ENCODE measurements around the gene RAB11FIP4.

RAB11FIP4 gene

DNA sequence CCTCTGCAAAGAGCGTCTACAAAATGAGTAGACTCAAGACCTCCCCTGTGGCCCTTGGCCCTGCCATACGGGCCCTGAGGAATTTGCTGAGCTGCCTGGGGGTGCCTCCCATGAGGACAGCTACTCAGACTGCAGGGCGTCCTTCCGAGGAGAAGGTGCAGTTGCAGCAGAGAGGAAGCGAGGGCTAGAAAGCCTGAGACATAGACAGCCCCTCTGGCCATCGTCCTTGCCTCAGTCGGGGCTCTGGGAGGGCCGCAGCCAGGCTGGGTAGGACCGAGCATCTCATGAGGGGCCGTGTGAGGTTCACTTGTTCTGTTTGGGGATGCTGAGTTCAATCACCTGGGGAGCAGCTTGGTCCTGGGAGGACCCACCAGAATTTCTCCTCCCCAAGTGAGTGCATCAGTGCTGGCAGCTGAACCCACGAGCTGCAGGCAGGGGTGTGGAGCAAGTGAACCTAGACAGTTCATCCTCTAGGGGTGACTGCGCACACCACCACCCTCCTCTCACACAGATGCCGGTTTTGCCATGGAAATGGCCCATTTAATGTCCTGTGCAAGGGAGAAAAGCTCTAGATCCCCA lies 20.3 kb downstream of the RAB11FIP4 start:
- no peak for DNase-seq

DNA sequence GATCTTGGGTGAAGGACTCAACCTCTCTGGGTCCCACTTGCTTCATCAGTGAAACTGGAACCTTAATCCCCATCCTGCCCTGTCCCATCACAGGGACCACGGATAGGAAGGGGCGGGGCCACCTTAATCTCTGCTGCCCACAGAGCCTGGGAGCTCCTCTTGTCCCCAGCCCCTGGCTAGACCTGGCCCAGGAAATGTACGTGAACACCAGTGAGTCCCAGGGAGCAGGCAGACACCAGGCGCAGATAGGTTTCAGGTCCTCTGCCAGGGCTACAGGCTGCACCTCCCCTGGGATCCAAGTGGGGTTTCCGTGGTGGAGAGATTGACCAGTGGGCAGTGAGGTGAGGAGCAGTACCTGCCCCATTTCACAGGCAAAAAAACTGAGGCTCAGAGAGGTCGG lies 21.0 kb downstream of the RAB11FIP4 start:
- DNase-seq = no peak

DNA sequence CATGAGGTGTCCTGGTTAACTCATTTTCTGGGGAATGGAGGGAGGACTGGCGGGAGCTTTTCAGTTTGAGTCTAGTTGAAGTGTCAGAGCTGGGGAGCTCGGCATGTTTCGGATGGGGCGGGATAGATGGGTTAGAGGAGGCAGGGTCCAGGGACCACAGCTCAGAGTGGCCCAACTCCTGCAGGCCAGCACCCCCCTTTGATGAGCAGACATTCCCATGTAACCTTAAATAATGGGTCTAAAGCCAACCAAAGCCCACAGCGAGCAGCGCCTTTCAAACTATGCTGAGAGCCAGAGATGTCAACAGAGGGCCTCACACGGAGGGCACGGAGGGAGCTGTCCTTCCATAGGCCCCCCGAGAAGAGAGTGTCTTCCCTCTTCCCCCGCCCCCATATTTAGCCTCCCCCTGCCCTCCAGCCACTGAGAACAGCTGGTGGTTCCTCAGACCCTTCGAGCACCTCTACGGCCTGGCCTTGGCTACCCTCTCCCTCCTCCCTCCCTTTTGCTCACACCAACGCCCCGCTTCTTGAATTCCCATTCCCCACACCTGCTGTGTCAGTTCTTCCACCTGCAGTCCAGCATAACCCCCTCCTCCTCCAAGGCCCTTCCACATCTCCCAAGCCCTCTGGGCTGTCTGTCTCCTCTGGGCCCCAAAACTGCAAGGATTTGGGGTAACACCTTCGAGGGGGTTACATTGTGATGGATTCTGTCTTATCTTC lies 21.8 kb downstream of the RAB11FIP4 start:
- no peak for DNase-seq

DNA sequence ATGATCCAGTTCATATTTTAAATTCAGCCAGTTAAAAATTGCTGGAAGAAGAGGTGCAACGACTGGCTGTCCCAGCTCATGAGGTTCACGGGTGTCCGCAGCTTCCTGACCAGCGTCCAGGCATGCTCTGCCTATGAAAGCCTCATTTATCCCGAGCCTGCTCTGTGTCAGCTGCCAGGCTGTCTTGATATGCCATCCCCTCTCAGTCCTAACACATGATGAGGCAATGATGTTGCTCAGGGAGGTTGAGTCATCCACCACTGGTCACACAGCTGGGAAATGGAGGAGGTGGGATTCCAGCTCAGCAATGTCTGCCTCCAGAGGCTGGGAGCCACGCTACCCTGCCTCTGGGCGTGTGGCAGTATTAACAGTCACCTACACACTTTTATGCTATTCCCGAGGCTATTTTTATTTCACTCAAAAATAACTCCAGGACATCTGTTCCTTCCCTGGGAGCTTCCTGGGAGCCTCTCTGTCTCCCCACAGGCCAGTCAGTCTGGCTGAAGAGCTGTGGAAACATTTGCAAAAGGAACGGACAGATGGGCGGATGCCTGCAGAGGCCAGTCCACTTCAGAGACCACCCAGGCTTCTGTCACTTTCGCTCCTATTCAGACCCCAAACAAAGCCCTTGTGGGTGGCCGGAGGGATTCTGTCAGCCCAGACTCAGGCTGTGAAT lies 22.5 kb downstream of the RAB11FIP4 start:
- DNase-seq = no peak

DNA sequence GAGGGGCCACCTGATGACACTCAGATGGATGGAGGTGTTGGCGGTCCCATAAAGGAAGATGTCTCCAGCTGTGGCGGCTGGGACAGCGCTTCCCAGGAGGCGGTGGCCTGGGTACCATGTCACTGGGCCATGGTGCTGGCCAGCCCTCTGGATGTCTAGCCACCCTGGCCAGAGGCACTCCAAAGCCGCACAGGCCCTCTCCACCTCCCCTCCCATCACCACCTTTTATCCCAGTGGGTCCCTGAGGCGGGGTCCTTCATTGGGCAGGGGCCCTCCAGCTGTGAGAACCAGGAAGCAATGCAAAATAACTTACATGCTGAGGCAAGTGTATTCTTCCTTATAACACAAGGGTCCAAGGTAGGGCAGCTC lies 23.1 kb downstream of the RAB11FIP4 start:
- no peak for DNase-seq

DNA sequence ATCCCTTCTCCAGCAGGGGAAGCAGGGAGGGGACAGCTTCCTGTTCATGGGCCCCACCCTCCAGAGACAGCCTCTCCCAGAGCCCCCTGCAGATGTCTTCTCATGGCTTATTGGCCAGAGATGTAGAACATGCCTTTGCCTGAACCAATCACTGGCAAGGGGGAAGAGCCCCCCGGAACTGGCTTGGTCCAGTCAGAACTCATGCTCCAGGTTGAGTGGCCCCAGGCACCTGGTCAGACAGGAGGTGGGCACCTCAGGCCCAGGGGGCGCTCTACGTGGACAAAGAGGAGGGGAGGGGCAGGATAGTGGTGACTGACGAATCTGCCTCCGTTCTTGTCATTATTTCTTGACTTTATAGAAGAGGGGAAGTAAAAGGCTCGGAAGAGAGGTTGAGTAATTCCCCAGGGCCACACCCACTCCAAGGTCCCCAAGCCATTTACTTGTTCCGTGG lies 23.6 kb downstream of the RAB11FIP4 start:
- no peak for DNase-seq

DNA sequence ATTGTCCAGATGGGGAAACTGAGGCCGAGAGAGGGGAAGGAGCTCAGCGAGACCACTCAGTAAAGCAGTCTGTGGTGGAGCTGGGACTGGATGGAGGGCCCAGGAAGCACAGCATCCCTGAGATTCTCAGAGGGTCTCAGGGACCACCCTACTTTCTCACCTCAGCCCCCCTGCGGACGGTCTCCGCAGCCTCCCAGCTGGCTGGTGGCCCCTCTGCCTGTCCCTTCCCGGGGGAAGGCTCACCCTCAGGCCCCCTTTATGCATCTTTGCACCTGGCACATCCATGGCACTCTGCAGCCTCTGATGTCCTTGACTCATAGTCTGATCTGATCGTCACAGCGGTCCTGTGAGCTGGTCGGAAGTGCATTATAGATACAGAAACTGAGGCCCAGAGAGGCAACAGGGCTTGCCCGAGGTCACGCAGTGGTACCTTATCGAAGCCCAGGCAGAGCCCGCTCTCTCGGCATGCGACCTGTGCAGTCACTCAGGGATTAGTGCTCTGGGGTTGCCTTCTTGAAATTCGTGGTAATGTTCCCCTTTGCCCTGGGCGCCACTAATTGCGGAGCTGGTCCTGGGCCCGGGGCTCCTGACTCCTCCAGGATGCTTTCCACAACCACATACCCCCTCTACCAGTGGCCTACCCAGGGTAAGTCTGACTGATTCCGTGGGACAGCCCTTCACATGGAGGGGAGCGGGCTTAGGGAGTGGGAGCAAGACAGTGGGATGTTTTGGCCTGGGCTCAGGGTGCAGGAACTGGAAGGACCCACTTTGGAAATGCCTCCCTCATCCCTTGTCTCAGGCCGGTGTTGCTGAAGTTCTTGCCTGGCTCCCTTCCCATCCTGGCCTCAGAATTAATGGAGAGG lies 24.4 kb downstream of the RAB11FIP4 start:
- no peak for DNase-seq

DNA sequence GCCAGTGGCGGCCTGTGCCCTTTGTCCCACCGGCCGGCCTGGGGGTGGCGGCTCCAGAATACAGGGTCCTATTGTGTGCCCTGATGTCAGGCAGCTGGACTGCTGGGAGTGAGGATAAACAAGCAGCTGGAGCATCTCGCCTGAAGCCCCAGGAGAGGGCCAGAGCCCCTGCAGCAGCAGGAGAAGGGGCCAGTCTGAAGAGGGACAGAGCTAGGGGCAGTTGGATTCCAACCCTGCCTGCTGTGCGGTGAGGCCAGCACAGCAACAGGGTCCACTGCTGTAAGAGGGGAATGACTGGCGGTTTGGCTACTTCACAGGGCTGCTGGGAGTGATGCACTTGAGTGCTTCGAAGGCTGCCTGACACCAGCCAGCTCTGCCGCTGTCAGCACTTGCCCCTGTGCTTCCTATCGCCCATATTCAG lies 25.0 kb downstream of the RAB11FIP4 start:
- DNase-seq = no peak

DNA sequence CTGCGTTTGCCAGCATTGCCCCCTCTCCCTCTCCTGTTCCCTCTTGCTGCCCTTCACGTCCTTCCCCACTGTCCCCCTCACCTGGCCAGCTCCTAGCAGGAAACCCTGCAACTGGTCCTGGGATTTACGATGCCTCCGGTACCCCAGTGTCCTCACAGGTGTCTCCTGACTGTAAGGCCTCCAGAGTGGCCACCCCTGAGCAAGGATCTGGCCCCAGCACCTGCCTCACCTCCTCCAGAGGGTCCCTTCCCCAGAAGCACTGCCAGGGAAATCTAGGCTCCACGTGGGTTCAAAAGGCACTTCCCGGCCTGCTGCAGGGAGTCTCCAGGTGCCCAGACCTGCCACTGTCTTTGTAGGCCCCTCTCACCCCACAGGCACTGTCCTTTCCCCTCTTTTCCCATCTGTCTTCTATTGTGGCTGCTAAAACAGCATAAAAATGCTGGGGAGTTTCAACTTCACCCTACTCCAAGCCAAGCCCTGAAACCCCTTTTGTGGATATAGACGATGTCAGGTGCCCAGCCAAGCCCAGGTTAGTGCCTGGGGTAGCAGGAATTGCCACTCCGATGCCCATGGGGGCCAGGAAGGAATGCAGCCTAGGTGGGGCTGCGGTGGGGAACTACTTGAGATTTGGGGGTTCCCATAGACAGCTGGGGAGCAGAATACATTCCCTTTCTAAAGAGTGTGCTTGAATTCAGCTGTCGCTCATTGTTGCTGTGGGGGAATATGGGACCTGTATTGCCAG lies 25.7 kb downstream of the RAB11FIP4 start:
- DNase-seq = no peak

DNA sequence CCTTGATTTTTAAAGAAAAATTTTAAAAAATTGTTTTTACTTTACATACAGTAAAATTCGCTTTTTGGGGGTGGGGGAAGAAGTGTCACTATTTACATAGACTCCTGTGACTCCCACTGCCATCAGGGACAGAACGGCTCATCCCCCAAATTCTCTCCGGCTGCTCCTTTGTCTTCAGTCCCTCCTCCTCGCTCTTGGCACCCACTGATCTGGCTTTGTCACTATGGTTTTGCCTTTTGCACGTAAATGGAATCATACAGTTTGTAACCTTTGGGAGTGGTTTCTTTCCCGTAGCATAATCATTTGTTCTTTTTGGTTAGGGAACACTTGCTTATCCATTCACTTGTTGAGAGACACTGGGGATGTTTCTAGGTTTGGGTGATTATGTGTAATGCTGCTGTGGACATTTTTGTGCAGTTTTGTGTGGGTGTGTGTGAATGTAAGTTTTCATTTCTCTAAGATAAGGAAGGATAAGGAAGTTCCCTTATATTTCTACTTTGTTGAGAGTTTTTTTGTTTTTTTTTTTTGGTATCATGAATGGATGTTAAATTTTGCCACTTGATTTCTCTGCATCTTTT lies 27.4 kb downstream of the RAB11FIP4 start:
- no peak for DNase-seq

DNA sequence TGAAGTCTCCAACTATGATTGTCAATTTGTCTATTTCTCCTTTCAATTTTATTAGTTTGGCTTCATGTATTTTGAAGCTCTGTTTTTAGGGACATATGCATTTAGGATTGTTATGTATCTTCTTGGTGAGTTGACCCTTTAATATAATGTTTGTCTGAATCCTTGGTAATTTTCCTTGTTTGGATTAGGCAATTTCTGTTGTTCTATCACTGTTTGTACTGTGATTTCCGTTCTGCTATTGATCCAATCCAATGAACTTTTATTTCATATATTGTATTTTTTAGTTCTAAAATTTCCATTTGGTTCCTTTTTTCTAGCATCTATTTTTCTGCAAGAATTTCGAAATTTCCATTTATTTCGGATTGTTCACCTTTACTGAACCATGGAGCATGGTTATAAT lies 31.0 kb downstream of the RAB11FIP4 start:
- no peak for DNase-seq

DNA sequence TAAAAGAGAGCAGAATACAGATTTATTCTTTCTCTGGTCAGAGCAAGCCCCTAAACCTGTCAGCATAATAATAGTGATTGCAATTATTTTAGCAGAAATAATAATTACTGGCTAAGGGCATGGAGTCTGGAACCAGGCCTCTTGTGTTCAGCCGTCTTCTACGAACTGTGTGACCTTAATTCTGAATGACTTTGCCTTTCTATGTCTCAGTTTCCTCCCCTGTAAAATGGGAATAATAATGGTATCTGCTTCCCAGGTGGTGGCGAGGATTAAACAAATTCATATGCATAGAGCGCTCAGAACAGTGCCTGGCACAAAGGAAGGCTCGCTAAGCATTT lies 33.4 kb downstream of the RAB11FIP4 start:
- DNase-seq = no peak

DNA sequence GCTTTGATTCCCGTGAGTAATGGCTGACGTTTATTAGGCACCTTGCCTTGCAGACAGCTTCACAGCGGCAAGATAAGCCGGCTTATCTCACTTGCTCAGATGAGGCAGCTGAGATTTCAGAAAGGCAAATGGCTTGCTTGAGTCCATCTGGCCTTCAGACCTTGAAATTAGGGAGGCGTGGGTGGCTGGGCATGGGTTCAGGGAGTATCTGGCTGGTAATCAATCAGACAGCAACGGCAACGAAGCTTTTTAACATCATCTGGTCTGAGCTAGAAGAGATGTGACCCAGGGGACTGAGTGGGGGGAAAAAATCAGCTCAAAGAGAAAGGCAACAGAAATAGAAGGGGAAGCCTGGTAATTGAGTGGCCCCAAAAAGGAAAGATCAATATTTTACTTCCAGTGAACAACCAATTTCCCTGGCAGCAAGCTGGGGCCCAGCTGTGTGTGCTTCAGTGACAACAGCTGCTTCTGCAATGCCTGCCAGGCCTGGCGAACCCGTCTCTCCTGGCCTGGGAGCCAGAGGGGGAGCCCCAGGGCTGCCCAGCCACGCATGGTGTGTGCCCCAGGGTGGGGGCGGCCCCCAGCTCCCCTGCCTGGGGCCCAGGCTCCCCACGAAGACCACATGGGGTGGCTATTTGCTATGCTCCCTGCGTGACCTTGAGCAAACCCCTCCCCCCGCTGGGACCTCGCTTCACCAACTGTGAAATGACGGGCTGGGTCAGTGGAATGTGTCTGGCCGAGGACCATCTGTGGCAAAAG lies 34.0 kb downstream of the RAB11FIP4 start:
- no peak for DNase-seq

DNA sequence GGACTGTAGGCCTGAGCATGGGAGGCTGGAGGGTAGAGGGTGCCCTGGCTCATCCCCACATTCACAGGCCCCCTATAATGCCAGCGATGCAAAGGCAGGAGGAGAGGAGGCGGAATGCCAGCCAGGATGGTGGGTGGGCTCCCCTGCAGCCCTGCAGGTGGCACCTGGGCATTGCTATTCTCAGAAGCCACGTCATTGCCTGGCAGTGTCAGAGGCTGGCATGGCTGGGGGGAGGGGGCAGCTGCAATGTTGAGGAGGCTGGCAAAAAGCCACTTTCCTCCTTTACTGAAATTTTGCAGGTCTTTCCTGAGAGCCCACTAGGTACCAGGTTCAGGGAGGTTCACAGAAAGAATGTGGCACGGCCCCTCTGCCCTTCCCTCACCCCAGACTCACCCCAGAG lies 36.2 kb downstream of the RAB11FIP4 start:
- DNase-seq = no peak

DNA sequence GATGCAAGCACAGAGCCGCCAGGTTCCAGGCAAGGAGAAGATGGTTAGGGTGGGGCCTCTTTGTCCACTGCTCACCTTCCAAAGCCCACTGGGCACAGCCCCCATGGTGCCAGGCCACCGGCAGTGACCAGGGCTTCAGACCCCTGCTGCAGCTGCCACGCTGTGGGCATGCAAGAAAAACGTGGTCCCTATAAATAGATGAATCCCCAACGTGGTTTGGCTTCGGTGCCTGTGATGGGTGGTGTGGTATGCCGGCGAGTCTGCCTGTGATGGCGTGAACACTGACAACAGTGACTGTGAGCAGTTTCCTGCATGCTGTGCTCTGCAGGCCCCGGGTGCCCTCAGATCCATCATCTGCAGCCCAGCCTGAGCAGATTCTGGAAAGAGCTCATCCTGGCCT lies 36.6 kb downstream of the RAB11FIP4 start:
- DNase-seq = no peak

DNA sequence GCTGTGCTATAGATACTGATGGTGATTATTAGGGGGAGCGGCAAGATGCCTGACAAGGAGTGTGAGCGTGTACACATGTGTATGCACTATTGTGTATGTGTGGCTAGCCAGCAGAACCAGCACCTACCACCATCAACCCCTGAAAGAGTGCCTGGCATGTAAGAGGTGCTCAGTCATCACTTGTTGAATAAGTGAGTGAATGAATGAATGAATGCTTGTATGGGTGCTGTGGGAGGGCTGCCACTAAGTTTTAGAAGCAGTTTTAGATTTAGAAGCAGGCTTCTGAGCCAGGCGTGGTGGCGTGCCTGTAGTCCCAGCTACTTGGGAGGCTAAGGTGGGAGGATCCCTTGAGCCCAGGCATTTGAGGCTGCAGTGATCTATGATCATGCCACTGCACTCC lies 37.0 kb downstream of the RAB11FIP4 start:
- no peak for DNase-seq

DNA sequence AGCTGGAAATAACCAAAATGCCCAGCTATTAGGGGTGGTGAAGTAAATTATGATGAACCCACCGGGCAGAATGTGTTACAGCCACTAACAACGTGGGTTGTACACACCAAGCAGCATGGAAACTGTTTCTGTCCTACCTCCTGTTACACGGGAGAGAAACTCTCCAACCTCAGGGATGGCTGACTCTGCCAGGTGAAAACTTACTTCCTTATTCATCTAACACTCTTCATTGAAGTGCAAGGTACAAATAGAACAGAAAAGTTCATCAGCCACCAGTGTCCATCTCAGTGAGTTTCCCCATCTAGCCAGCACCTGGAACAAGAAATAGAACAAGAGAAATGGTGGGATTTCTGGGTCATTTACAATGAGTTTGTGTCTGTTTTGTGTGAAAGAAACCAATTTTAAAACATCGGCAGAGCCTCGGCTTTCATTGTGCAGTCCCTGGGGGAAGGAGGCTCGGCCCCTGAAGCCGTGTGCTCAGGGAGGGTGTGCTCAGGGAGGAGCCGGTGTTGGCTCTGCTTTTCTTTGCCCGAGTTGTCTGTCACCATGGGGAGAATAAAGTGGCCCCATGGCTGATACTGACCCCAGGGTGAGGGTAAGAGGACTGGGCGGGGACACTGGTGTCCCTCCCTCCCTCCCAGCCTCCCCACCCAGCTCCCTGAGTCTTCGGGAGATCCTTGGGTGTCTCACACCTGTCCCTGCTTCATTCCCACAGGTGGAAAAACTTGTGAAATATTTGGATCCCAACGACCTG lies 39.8 kb downstream of the RAB11FIP4 start:
- DNase-seq = no peak

DNA sequence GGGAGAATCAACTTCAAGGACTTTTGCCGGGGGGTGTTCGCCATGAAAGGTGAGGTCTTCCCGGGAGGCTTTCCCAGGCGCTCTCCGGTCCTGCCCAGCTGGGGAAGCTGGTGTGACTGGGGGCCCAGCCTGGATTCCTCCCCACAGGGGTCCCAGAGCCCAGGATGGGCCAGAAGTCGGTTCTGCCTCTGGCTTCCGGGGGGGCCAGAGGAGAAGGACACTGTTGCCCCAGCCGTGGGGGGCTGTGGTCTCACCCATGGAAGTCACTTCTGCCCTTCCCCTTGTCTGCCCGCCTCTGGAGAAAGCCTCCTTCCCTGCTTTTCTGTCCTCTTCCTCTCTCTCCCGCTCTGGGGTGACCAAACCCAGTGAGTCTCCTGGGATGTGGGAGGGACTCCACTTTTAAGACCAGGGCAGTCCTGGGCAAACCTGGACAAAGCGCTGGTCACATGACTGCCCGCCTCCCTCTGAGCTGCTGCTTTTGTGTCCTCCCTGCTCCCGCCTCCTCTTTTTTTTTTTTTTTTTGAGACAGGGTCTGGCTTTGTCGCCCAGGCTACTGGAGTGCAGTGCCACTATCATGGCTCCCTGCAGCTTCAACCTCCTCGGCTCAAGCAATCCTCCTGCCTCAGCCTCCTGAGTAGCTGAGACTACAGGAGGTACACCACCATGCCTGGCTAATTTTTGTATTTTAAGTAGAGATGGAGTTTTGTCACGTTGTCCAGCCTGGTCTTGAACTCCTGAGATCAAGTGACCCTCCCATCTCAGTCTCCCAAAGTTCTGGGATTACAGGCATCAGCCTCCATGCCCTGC lies 40.6 kb downstream of the RAB11FIP4 start:
- DNase-seq = no peak

DNA sequence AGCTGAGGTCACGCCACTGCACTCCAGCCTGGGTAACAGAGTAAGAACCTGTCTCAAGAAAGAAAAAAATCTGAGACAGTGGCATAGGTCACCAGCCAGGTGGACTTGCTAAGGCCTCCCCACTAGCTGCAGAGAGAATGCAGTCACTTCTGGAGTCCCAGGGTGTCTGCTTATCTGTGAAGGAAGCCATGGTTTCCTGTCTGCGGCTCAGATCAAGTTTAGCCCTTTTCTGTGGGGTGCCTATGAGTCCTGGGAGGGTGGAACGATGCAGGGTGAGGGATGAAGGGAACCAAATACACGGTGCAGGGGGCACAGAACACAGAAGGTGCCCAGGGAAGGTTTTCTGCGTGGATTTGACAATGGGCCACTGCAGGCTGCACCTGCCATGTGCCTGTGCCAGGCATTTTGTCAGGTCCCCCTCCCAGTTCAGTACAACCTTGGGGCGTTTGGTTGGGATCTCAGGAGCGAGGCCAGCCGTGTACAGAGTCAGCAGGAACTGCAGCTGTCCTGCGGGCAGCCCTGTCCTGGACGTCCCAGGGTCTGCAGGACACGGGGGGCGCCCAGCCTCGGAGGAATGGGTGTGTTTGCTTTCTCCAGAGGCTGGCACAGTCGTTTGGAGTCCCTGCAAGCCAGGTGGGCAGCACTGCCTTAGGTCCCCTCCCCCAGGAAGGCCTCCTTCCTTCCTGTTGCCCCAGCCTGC lies 41.8 kb downstream of the RAB11FIP4 start:
- no peak for DNase-seq

Data from NCI-H2029 treated with DMSO at 0.1 percent for 48 hours (cell line).